Measurements from ENCODE around the gene PDHA1. TPM values are rescaled to one million over a fixed set of nuclear protein-coding genes. Genes with fewer than 3 reads are reported as not detected.

Gene PDHA1
- polyA plus RNA-seq, 1 of the 3 experiments (the other 2 are of a cell fraction), result 121 TPM

DNA sequence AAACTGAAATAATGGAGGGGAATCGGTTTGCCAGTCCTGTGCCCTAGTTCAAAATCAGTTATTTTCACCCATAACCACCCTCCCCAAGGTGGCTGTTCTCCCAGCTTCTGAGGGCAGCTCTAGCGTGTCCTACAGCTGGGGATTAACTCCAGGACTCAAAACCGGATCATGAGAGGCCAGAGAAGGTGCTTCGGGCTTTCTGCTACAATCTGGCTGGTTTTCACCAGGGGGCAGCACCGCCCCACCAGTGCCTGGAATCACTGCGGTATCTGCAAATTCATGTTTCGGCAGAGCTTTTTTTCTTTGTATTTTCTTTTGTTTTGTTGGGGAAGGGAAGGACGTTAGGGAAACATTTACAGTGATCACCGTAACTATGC, 28.4 kb downstream of the PDHA1 start:
- no peaks in the 10 kb centered on the region for H3K9me3 ChIP-seq
- H4K20me1 ChIP-seq (ENCODE audit: insufficient read depth), result no peaks in the 10 kb centered on the region
- no peaks in the 10 kb centered on the region for H3F3A ChIP-seq (replicated peaks; ENCODE audit: insufficient read depth)
- ChIA-PET POLR2A (no interaction called here), CTCF (interaction anchor here (0.6 to 2.6 kb wide), 29 partner anchors 10 to 1040 kb away, joined by 3 to 29 read pairs (median 3); partner anchors contain the start of gene MAP3K15)
- H3K27me3 ChIP-seq (ENCODE audit: insufficient read depth), result peaks cover 18% of the 10 kb centered on the region; the same call in 1 of the 2 replicates
- no peaks in the 10 kb centered on the region for H3K9me2 ChIP-seq
- peak; percentile 79 for DNase-seq
- TF ChIP-seq SMC3 (IDR thresholded peaks at IDR 0.05; ENCODE audit: low read depth, low read length) (peak; percentile 80), JUND (IDR thresholded peaks at IDR 0.05) (no peak), CTCF (IDR thresholded peaks at IDR 0.05) (peak; percentile 91), POLR2AphosphoS5 (IDR thresholded peaks at IDR 0.05; ENCODE audit: low read depth, low read length) (no peak), RAD21 (IDR thresholded peaks at IDR 0.05; ENCODE audit: low read length) (peak; percentile 82), NRF1 (IDR thresholded peaks at IDR 0.05; ENCODE audit: low read depth, low read length) (0 out of 2 replicates have a peak, but pooled peaks have one; percentile 17)
- 5% methylated on average over 9 of the region's 9 CpGs for WGBS (ENCODE audit: low lambda C conversion rate)
- H3K9ac ChIP-seq, result no peak overlapping the region
- H3K79me2 ChIP-seq (ENCODE audit: insufficient read depth), result no peaks in the 10 kb centered on the region
- H3K36me3 ChIP-seq (replicated peaks in 1 of 2; ENCODE audit: control insufficient read depth in 1 of 2, insufficient read depth in 2 of 2, low read length in 1 of 2), result no peaks in the 10 kb centered on the region
- peak overlapping the region; percentile 87 for H3K4me2 ChIP-seq
- peak overlapping the region; percentile 37 to 54 for H3K4me3 ChIP-seq (ENCODE audit: low read depth in 2 of 2, low read length in 1 of 2)
- peaks cover 0 to 4% of the 10 kb centered on the region in 2 experiments; a peak in 1 of 4 replicates for H3K4me1 ChIP-seq (ENCODE audit: control insufficient read depth in 1 of 2, insufficient read depth in 2 of 2, low read depth in 1 of 2, low read length in 1 of 2)
- H2AFZ ChIP-seq (ENCODE audit: low read depth), result peak overlapping the region; percentile 68; the same call in 1 of the 2 replicates
- no peak overlapping the region for H3K27ac ChIP-seq (ENCODE audit: low read depth in 2 of 2, low read length in 1 of 2)

- Histone ChIP-seq H2AFZ (ENCODE audit: low read depth) (peak overlapping the region; percentile 68; the same call in 1 of the 2 replicates), H3K9ac (no peak overlapping the region), H3K79me2 (ENCODE audit: insufficient read depth) (no peaks in the 10 kb centered on the region), H3K27me3 (ENCODE audit: insufficient read depth) (peaks cover 20% of the 10 kb centered on the region; the same call in 1 of the 2 replicates), H3K4me2 (peak overlapping the region; percentile 87), H3K4me3 (ENCODE audit: low read depth in 2 of 2, low read length in 1 of 2) (peak overlapping the region; percentile 37 to 54), H3K4me1 (ENCODE audit: control insufficient read depth in 1 of 2, insufficient read depth in 2 of 2, low read depth in 1 of 2, low read length in 1 of 2) (peaks cover 0 to 4% of the 10 kb centered on the region in 2 experiments; a peak in 1 of 4 replicates), H3F3A (replicated peaks; ENCODE audit: insufficient read depth) (no peaks in the 10 kb centered on the region), H3K36me3 (replicated peaks in 1 of 2; ENCODE audit: control insufficient read depth in 1 of 2, insufficient read depth in 2 of 2, low read length in 1 of 2) (no peaks in the 10 kb centered on the region), H4K20me1 (ENCODE audit: insufficient read depth) (no peaks in the 10 kb centered on the region), H3K9me2 (no peaks in the 10 kb centered on the region), H3K9me3 (no peaks in the 10 kb centered on the region), H3K27ac (ENCODE audit: low read depth in 2 of 2, low read length in 1 of 2) (no peak overlapping the region)
- whole genome bisulfite sequencing (ENCODE audit: low lambda C conversion rate), result 28% methylated on average over 20 of the region's 20 CpGs
- TF ChIP-seq ELF1 (IDR thresholded peaks at IDR 0.05) (no peak), MEF2A (IDR thresholded peaks at IDR 0.05; ENCODE audit: borderline replicate concordance, low read depth) (no peak), NRF1 (IDR thresholded peaks at IDR 0.05; ENCODE audit: low read depth, low read length) (no peak), ZBTB33 (IDR thresholded peaks at IDR 0.05; ENCODE audit: borderline replicate concordance, low read depth) (no peak), POLR2AphosphoS5 (IDR thresholded peaks at IDR 0.05; ENCODE audit: low read depth, low read length) (no peak), TCF12 (IDR thresholded peaks at IDR 0.05) (no peak), USF1 (IDR thresholded peaks at IDR 0.05; ENCODE audit: borderline replicate concordance, low read depth) (no peak), FOSL2 (IDR thresholded peaks at IDR 0.05; ENCODE audit: borderline replicate concordance, low read depth) (no peak), JUND (IDR thresholded peaks at IDR 0.05) (no peak), YY1 (IDR thresholded peaks at IDR 0.05; ENCODE audit: low read depth) (no peak), FOXM1 (IDR thresholded peaks at IDR 0.05; ENCODE audit: low read depth) (no peak), MXI1 (IDR thresholded peaks at IDR 0.05; ENCODE audit: low read depth, low read length) (no peak), MAX (IDR thresholded peaks at IDR 0.05; ENCODE audit: low read depth) (no peak)
- TF ChIP-seq, protein P1, sequence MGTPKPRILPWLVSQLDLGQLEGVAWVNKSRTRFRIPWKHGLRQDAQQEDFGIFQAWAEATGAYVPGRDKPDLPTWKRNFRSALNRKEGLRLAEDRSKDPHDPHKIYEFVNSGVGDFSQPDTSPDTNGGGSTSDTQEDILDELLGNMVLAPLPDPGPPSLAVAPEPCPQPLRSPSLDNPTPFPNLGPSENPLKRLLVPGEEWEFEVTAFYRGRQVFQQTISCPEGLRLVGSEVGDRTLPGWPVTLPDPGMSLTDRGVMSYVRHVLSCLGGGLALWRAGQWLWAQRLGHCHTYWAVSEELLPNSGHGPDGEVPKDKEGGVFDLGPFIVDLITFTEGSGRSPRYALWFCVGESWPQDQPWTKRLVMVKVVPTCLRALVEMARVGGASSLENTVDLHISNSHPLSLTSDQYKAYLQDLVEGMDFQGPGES (IDR thresholded peaks at IDR 0.05; ENCODE audit: low read depth, low read length), result no peak
- ChIA-PET CTCF (interaction anchor here (0.6 to 2.6 kb wide), 26 partner anchors 10 to 752 kb away, joined by 3 to 29 read pairs (median 4); partner anchors contain the start of gene MAP3K15), POLR2A (no interaction called here)
- peak; percentile 47 for DNase-seq
Observed at GRCh38 chrX:19372547-19373331, 29.0 kb downstream of the PDHA1 start.

Data from SK-N-SH (cell line).